Ectodermal cell (in vitro differentiated cells): Measurements from ENCODE around the gene HNRNPM.

Experiments used
- H3K27ac ChIP-seq: 2 replicates; pipeline ENCODE4 v1.7.0; 2013; ENCODE audit warnings: mild to moderate bottlenecking, low read depth, low read length; ENCODE audit not compliant: insufficient read depth, poor library complexity, severe bottlenecking
- H3K27me3 ChIP-seq: 2 replicates; pipeline ENCODE4 v1.7.0; 2013; ENCODE audit warnings: mild to moderate bottlenecking, low read length; ENCODE audit not compliant: insufficient read depth, control insufficient read depth, poor library complexity, severe bottlenecking
- H3K36me3 ChIP-seq: one replicate; pipeline ENCODE4 v1.7.0; 2013; ENCODE audit warnings: low read length; ENCODE audit not compliant: control insufficient read depth, insufficient read depth
- H3K4me1 ChIP-seq: one replicate; pipeline ENCODE4 v1.7.0; 2013; ENCODE audit warnings: low read length; ENCODE audit not compliant: control insufficient read depth, insufficient read depth
- H3K4me3 ChIP-seq: 2 replicates; pipeline ENCODE4 v1.7.0; 2013; ENCODE audit warnings: low read depth, low read length, control low read depth; ENCODE audit not compliant: insufficient read depth
- H3K9me3 ChIP-seq: 2 replicates; pipeline ENCODE4 v1.7.0; 2013; ENCODE audit warnings: mild to moderate bottlenecking, low read length, moderate library complexity; ENCODE audit not compliant: control insufficient read depth
- WGBS, 2 experiments: methylation state at CpG; one replicate each; pipeline ENCODE4 v1.1.7; 2013; ENCODE audit warnings: missing lambda C conversion rate in 2 of 2; 5-methylcytosine and 5-hydroxymethylcytosine counted together

The HNRNPM gene

GRCh38 chr19:8468761-8469373, 24.1 kb downstream of the HNRNPM start:
- H3K4me1 ChIP-seq: peaks cover 18% of the 10 kb centered on the region
- no peaks in the 10 kb centered on the region for H3K9me3 ChIP-seq
- no peak overlapping the region for H3K27ac ChIP-seq
- H3K27me3 ChIP-seq: no peaks in the 10 kb centered on the region
- H3K4me3 ChIP-seq: no peak overlapping the region
- WGBS, 2 experiments: 94 to 96% methylated on average over 6 to 8 of the region's 8 CpGs
- peaks cover 69% of the 10 kb centered on the region for H3K36me3 ChIP-seq

GRCh38 chr19:8469613-8470368, 25.0 kb downstream of the HNRNPM start:
- Histone ChIP-seq H3K9me3 (no peaks in the 10 kb centered on the region), H3K36me3 (peaks cover 62% of the 10 kb centered on the region), H3K4me1 (peaks cover 18% of the 10 kb centered on the region), H3K4me3 (no peak overlapping the region), H3K27ac (peak overlapping the region; percentile 64), H3K27me3 (no peaks in the 10 kb centered on the region)
- WGBS, 2 experiments: 84 to 87% methylated on average over 13 of the region's 13 CpGs

GRCh38 chr19:8473648-8474476, 29.1 kb downstream of the HNRNPM start:
- Histone ChIP-seq H3K4me1 (peaks cover 18% of the 10 kb centered on the region), H3K36me3 (peaks cover 50% of the 10 kb centered on the region), H3K9me3 (no peaks in the 10 kb centered on the region), H3K4me3 (no peak overlapping the region), H3K27ac (no peak overlapping the region), H3K27me3 (no peaks in the 10 kb centered on the region)
- 95% methylated on average over 6 of the region's 6 CpGs for WGBS, 2 experiments

- Histone ChIP-seq H3K36me3 (peaks cover 42% of the 10 kb centered on the region), H3K27me3 (no peaks in the 10 kb centered on the region), H3K9me3 (no peaks in the 10 kb centered on the region), H3K4me3 (no peak overlapping the region), H3K4me1 (peaks cover 8% of the 10 kb centered on the region), H3K27ac (no peak overlapping the region)
- 100% methylated on average over 1 of the region's 1 CpG for WGBS, 2 experiments
These were observed 30.2 kb downstream of the HNRNPM start for GRCh38 chr19:8475005-8475404.

- Histone ChIP-seq H3K27ac (no peak overlapping the region), H3K4me3 (no peak overlapping the region), H3K4me1 (no peaks in the 10 kb centered on the region), H3K9me3 (no peaks in the 10 kb centered on the region), H3K36me3 (peaks cover 29% of the 10 kb centered on the region), H3K27me3 (no peaks in the 10 kb centered on the region)
- WGBS, 2 experiments: 92 to 97% methylated on average over 8 of the region's 8 CpGs
These were observed 31.7 kb downstream of the HNRNPM start for GRCh38 chr19:8476524-8476923.

- Histone ChIP-seq H3K4me1 (no peaks in the 10 kb centered on the region), H3K27me3 (no peaks in the 10 kb centered on the region), H3K4me3 (no peak overlapping the region), H3K36me3 (peaks cover 21% of the 10 kb centered on the region), H3K27ac (peak overlapping the region; percentile 5), H3K9me3 (no peaks in the 10 kb centered on the region)
- 88% methylated on average over 4 of the region's 4 CpGs for WGBS, 2 experiments
These were observed 33.1 kb downstream of the HNRNPM start for GRCh38 chr19:8477889-8478288.

- WGBS, 2 experiments: 91 to 95% methylated on average over 3 of the region's 3 CpGs
- H3K36me3 ChIP-seq: peaks cover 23% of the 10 kb centered on the region
- H3K4me3 ChIP-seq: no peak overlapping the region
- no peaks in the 10 kb centered on the region for H3K9me3 ChIP-seq
- no peaks in the 10 kb centered on the region for H3K4me1 ChIP-seq
- H3K27ac ChIP-seq: no peak overlapping the region
- no peaks in the 10 kb centered on the region for H3K27me3 ChIP-seq
These were observed 33.8 kb downstream of the HNRNPM start for GRCh38 chr19:8478598-8478997.

- peak overlapping the region; percentile 26 for H3K27ac ChIP-seq
- no peaks in the 10 kb centered on the region for H3K9me3 ChIP-seq
- no peaks in the 10 kb centered on the region for H3K27me3 ChIP-seq
- H3K36me3 ChIP-seq: peaks cover 39% of the 10 kb centered on the region
- WGBS, 2 experiments: 94 to 96% methylated on average over 11 of the region's 11 CpGs
- no peaks in the 10 kb centered on the region for H3K4me1 ChIP-seq
- no peak overlapping the region for H3K4me3 ChIP-seq
These were observed 36.4 kb downstream of the HNRNPM start for GRCh38 chr19:8481201-8481600.

- no peak overlapping the region for H3K4me3 ChIP-seq
- H3K27ac ChIP-seq: no peak overlapping the region
- no peaks in the 10 kb centered on the region for H3K9me3 ChIP-seq
- H3K4me1 ChIP-seq: peaks cover 1% of the 10 kb centered on the region
- H3K36me3 ChIP-seq: peaks cover 39% of the 10 kb centered on the region
- whole genome bisulfite sequencing, 2 experiments: 94 to 98% methylated on average over 6 of the region's 6 CpGs
- no peaks in the 10 kb centered on the region for H3K27me3 ChIP-seq
These were observed 36.8 kb downstream of the HNRNPM start for GRCh38 chr19:8481616-8482015.

GRCh38 chr19:8482696-8483095, 37.9 kb downstream of the HNRNPM start:
- Histone ChIP-seq H3K36me3 (peaks cover 50% of the 10 kb centered on the region), H3K9me3 (no peaks in the 10 kb centered on the region), H3K27me3 (no peaks in the 10 kb centered on the region), H3K4me3 (no peak overlapping the region), H3K27ac (no peak overlapping the region), H3K4me1 (peaks cover 12% of the 10 kb centered on the region)
- WGBS, 2 experiments: 96 to 97% methylated on average over 10 to 11 of the region's 11 CpGs
